ENCODE results near the gene IFNA1. TPM values are rescaled to one million over a fixed set of nuclear protein-coding genes. Genes with fewer than 3 reads are reported as not detected.

Gene IFNA1
- total and polyA plus RNA-seq, 2 experiments from 2014 or later: not detected

DNA sequence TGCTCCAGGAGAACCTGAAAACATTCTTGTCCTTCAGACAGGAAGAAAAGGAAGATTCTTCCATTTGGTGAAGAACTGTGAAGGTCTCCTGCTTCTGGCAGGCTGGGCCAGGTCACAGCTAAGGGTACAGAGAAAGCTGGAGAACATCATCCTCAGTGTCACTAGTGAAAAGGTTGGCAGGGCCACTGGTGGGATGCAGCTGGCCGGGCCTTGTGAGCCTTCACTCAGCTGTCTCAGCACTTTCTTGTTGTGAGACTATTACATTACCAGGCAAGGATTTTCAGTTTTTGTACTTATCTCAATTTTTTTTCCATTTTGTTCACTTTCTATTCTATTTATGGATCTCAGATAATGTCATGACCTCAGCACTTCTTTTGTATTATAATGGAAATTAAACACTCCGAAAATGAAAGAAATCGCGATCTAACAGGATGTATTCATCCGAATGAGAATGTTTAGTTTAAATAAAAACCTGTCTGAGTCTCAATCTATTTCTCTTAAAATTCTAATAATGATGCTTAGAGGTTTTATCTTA lies 41.2 kb upstream of the IFNA1 start (continued):
- no peak for TF ChIP-seq STAT1 (IDR thresholded peaks at IDR 0.05; ENCODE audit: unreplicated experiment)
- TF ChIP-seq JUNB (IDR thresholded peaks at IDR 0.05; ENCODE audit: unreplicated experiment): no peak
- no peak for TF ChIP-seq EZH2phosphoT487 (IDR thresholded peaks at IDR 0.05; ENCODE audit: unreplicated experiment)
- TF ChIP-seq, protein P1, sequence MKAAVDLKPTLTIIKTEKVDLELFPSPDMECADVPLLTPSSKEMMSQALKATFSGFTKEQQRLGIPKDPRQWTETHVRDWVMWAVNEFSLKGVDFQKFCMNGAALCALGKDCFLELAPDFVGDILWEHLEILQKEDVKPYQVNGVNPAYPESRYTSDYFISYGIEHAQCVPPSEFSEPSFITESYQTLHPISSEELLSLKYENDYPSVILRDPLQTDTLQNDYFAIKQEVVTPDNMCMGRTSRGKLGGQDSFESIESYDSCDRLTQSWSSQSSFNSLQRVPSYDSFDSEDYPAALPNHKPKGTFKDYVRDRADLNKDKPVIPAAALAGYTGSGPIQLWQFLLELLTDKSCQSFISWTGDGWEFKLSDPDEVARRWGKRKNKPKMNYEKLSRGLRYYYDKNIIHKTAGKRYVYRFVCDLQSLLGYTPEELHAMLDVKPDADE (IDR thresholded peaks at IDR 0.05): no peak

DNA sequence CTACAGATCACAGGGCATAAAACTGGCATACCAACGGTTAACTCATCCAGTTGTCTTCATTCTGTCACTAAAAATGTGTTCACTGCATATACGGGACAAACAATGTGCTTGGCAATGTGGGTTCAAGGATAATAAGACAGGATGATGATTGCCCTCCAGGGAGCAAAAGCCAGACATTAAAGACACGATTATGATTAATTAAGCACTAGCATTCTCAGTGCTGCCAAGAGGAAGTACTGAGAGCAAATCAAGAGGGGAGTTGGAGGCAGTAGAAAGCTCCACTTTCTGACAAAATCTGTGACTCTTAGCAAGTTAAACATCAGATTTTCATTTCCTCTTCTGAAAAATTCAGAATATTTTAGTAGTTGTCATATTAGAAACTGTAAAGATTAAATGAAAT lies 40.3 kb upstream of the IFNA1 start:
- DNase-seq (ENCODE audit: low spot score): no peak
- Mint-ChIP-seq H3K4me1 (peaks cover 20% of the 10 kb centered on the region), H3K36me3 (ENCODE audit: low read depth) (no peaks in the 10 kb centered on the region), H3K4me3 (no peak overlapping the region), H3K27ac (no peak overlapping the region), H3K9me3 (no peaks in the 10 kb centered on the region), H3K27me3 (ENCODE audit: insufficient read depth, low read depth, poor library complexity) (peaks cover 17% of the 10 kb centered on the region)
- no peaks in the 10 kb centered on the region for H3K79me2 ChIP-seq (replicated peaks; ENCODE audit: insufficient read depth)
- no peaks in the 10 kb centered on the region for H3K9me2 ChIP-seq (ENCODE audit: insufficient read depth)
- no peak overlapping the region for H2AFZ ChIP-seq
- peaks cover 4% of the 10 kb centered on the region; the same call in 1 of the 2 replicates for H3K4me1 ChIP-seq (ENCODE audit: insufficient read depth)
- no peaks in the 10 kb centered on the region for H3K36me3 ChIP-seq (ENCODE audit: insufficient read depth)
- H3F3A ChIP-seq (replicated peaks; ENCODE audit: low read depth): no peaks in the 10 kb centered on the region; the same call in 1 of the 2 replicates
- no peaks in the 10 kb centered on the region for H4K20me1 ChIP-seq (replicated peaks; ENCODE audit: insufficient read depth)
- no peak overlapping the region for H3K27ac ChIP-seq (ENCODE audit: low read depth)
- H3K27me3 ChIP-seq (ENCODE audit: insufficient read depth): peaks cover 60% of the 10 kb centered on the region
- no peak overlapping the region for H3K4me3 ChIP-seq
- H3K4me2 ChIP-seq: no peak overlapping the region
- no peak for ATAC-seq
- TF ChIP-seq NANOG (IDR thresholded peaks at IDR 0.05; ENCODE audit: borderline replicate concordance) (no peak), JUNB (IDR thresholded peaks at IDR 0.05; ENCODE audit: unreplicated experiment) (no peak), CREB1 (CRISPR knock-in tag; IDR thresholded peaks at IDR 0.05; ENCODE audit: low read depth) (no peak), ZNF331 (CRISPR knock-in tag; IDR thresholded peaks at IDR 0.05; ENCODE audit: low read depth) (no peak), ZNF114 (CRISPR knock-in tag; IDR thresholded peaks at IDR 0.05) (no peak), EZH2 (IDR thresholded peaks at IDR 0.05; ENCODE audit: low read depth, unreplicated experiment) (no peak), STAT1 (IDR thresholded peaks at IDR 0.05; ENCODE audit: unreplicated experiment) (no peak), POLR2AphosphoS5 (IDR thresholded peaks at IDR 0.05; ENCODE audit: low read depth) (no peak), EZH2phosphoT487 (IDR thresholded peaks at IDR 0.05; ENCODE audit: unreplicated experiment) (no peak)
- TF ChIP-seq, protein P1 (IDR thresholded peaks at IDR 0.05): no peak
- TF ChIP-seq, protein P2, sequence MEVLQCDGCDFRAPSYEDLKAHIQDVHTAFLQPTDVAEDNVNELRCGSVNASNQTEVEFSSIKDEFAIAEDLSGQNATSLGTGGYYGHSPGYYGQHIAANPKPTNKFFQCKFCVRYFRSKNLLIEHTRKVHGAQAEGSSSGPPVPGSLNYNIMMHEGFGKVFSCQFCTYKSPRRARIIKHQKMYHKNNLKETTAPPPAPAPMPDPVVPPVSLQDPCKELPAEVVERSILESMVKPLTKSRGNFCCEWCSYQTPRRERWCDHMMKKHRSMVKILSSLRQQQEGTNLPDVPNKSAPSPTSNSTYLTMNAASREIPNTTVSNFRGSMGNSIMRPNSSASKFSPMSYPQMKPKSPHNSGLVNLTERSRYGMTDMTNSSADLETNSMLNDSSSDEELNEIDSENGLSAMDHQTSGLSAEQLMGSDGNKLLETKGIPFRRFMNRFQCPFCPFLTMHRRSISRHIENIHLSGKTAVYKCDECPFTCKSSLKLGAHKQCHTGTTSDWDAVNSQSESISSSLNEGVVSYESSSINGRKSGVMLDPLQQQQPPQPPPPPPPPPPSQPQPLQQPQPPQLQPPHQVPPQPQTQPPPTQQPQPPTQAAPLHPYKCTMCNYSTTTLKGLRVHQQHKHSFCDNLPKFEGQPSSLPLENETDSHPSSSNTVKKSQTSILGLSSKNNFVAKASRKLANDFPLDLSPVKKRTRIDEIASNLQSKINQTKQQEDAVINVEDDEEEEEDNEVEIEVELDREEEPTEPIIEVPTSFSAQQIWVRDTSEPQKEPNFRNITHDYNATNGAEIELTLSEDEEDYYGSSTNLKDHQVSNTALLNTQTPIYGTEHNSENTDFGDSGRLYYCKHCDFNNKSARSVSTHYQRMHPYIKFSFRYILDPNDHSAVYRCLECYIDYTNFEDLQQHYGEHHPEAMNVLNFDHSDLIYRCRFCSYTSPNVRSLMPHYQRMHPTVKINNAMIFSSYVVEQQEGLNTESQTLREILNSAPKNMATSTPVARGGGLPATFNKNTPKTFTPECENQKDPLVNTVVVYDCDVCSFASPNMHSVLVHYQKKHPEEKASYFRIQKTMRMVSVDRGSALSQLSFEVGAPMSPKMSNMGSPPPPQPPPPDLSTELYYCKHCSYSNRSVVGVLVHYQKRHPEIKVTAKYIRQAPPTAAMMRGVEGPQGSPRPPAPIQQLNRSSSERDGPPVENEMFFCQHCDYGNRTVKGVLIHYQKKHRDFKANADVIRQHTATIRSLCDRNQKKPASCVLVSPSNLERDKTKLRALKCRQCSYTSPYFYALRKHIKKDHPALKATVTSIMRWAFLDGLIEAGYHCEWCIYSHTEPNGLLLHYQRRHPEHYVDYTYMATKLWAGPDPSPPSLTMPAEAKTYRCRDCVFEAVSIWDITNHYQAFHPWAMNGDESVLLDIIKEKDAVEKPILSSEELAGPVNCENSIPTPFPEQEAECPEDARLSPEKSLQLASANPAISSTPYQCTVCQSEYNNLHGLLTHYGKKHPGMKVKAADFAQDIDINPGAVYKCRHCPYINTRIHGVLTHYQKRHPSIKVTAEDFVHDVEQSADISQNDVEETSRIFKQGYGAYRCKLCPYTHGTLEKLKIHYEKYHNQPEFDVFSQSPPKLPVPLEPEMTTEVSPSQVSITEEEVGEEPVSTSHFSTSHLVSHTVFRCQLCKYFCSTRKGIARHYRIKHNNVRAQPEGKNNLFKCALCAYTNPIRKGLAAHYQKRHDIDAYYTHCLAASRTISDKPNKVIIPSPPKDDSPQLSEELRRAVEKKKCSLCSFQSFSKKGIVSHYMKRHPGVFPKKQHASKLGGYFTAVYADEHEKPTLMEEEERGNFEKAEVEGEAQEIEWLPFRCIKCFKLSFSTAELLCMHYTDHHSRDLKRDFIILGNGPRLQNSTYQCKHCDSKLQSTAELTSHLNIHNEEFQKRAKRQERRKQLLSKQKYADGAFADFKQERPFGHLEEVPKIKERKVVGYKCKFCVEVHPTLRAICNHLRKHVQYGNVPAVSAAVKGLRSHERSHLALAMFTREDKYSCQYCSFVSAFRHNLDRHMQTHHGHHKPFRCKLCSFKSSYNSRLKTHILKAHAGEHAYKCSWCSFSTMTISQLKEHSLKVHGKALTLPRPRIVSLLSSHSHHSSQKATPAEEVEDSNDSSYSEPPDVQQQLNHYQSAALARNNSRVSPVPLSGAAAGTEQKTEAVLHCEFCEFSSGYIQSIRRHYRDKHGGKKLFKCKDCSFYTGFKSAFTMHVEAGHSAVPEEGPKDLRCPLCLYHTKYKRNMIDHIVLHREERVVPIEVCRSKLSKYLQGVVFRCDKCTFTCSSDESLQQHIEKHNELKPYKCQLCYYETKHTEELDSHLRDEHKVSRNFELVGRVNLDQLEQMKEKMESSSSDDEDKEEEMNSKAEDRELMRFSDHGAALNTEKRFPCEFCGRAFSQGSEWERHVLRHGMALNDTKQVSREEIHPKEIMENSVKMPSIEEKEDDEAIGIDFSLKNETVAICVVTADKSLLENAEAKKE (CRISPR knock-in tag; IDR thresholded peaks at IDR 0.05): no peak
- TF ChIP-seq, protein P3, sequence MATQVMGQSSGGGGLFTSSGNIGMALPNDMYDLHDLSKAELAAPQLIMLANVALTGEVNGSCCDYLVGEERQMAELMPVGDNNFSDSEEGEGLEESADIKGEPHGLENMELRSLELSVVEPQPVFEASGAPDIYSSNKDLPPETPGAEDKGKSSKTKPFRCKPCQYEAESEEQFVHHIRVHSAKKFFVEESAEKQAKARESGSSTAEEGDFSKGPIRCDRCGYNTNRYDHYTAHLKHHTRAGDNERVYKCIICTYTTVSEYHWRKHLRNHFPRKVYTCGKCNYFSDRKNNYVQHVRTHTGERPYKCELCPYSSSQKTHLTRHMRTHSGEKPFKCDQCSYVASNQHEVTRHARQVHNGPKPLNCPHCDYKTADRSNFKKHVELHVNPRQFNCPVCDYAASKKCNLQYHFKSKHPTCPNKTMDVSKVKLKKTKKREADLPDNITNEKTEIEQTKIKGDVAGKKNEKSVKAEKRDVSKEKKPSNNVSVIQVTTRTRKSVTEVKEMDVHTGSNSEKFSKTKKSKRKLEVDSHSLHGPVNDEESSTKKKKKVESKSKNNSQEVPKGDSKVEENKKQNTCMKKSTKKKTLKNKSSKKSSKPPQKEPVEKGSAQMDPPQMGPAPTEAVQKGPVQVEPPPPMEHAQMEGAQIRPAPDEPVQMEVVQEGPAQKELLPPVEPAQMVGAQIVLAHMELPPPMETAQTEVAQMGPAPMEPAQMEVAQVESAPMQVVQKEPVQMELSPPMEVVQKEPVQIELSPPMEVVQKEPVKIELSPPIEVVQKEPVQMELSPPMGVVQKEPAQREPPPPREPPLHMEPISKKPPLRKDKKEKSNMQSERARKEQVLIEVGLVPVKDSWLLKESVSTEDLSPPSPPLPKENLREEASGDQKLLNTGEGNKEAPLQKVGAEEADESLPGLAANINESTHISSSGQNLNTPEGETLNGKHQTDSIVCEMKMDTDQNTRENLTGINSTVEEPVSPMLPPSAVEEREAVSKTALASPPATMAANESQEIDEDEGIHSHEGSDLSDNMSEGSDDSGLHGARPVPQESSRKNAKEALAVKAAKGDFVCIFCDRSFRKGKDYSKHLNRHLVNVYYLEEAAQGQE (IDR thresholded peaks at IDR 0.05; ENCODE audit: unreplicated experiment): no peak

Data from GM23338 (cell line).